IMR-90 (cell line): Measurements from ENCODE around the gene DNMT3A. TPM values are rescaled to one million over a fixed set of nuclear protein-coding genes. Genes with fewer than 3 reads are reported as not detected.
"Not testable (repeated sequence)": the region's sequence is repeated elsewhere in the genome, so short reads cannot be mapped to it uniquely, and the experiment has no call there.

Source experiments
- ATAC-seq: fragments of 200-7000 bp; cut with Tn5 transposase; 2 replicates; pipeline ENCODE4 v1.9.1; 2020; ENCODE audit warnings: low read depth, mild to moderate bottlenecking, moderate library complexity
- BruUV-seq: library from RNA; stranded (reverse); fragments of 400-500 nt; replicated peaks from 2 replicates; lab custom pipeline; 2021; lab: Mats Ljungman, UMichigan
- CTCF ChIA-PET: fragments of 300-600 bp; formaldehyde crosslinking; extraction: SDS; loops from one replicate; lab custom pipeline; 2021; ENCODE audit warnings: antibody characterized with exemption; lab: Yijun Ruan, JAX
- POLR2A ChIA-PET: fragments of 300-600 bp; sonication (Branson Sonifier 250); formaldehyde crosslinking; loops from one replicate; lab custom pipeline; 2022; ENCODE audit warnings: antibody characterized with exemption; ENCODE audit not compliant: unreplicated experiment; lab: Charles Lee
- DNase-seq: peaks from one replicate; pipeline ENCODE4 v3.0.0; 2013
- H2AFZ ChIP-seq: replicated peaks from 2 replicates; pipeline ENCODE3; 2013; ENCODE audit warnings: low read length, mild to moderate bottlenecking; ENCODE audit not compliant: poor library complexity
- H2AK5ac ChIP-seq: 2 replicates; pipeline ENCODE4 v1.6.1; 2013; ENCODE audit warnings: low read depth, low read length, inconsistent platforms
- H2AK9ac ChIP-seq: replicated peaks from 2 replicates; pipeline ENCODE3; 2013; ENCODE audit warnings: mild to moderate bottlenecking, low read depth, low read length, moderate library complexity; ENCODE audit not compliant: poor library complexity
- H2BK120ac ChIP-seq: 2 replicates; pipeline ENCODE4 v1.6.1; 2013; ENCODE audit warnings: low read depth, low read length, inconsistent platforms
- H2BK15ac ChIP-seq: 3 replicates; pipeline ENCODE4 v1.6.1; 2013; ENCODE audit warnings: low read depth, low read length, inconsistent platforms
- H2BK20ac ChIP-seq: 2 replicates; pipeline ENCODE4 v1.6.1; 2013; ENCODE audit warnings: low read depth, mild to moderate bottlenecking, inconsistent platforms, low read length, moderate library complexity
- H2BK5ac ChIP-seq: 2 replicates; pipeline ENCODE4 v1.6.1; 2013; ENCODE audit warnings: mild to moderate bottlenecking, low read depth, low read length, inconsistent platforms; ENCODE audit not compliant: poor library complexity, severe bottlenecking
- H3K14ac ChIP-seq: replicated peaks from 2 replicates; pipeline ENCODE4 v1.6.1; 2013; ENCODE audit warnings: low read depth, low read length, inconsistent platforms
- H3K18ac ChIP-seq: 2 replicates; pipeline ENCODE4 v1.6.1; 2013; ENCODE audit warnings: low read depth, low read length, control low read depth
- H3K23ac ChIP-seq: 2 replicates; pipeline ENCODE4 v1.6.1; 2013; ENCODE audit warnings: low read depth, low read length, inconsistent platforms
- H3K27ac ChIP-seq: 2 replicates; pipeline ENCODE4 v1.5.1; 2013; ENCODE audit warnings: mild to moderate bottlenecking, control low read depth, low read length; ENCODE audit not compliant: insufficient read depth
- H3K27me3 ChIP-seq: 2 replicates; pipeline ENCODE4 v1.6.1; 2013; ENCODE audit warnings: low read length; ENCODE audit not compliant: control insufficient read depth, insufficient read depth
- H3K36me3 ChIP-seq: 2 replicates; pipeline ENCODE4 v1.6.1; 2013; ENCODE audit warnings: low read length, mixed read lengths; ENCODE audit not compliant: control insufficient read depth, insufficient read depth
- H3K4ac ChIP-seq: 2 replicates; pipeline ENCODE4 v1.6.1; 2013; ENCODE audit warnings: low read depth, low read length, inconsistent platforms
- H3K4me1 ChIP-seq: 2 replicates; pipeline ENCODE4 v1.6.1; 2013; ENCODE audit warnings: low read length, mixed read lengths; ENCODE audit not compliant: control insufficient read depth, insufficient read depth
- H3K4me2 ChIP-seq: 2 replicates; pipeline ENCODE4 v1.6.1; 2013; ENCODE audit warnings: low read depth, mild to moderate bottlenecking, control low read depth, low read length, moderate library complexity
- H3K4me3 ChIP-seq: 2 replicates; pipeline ENCODE4 v1.5.1; 2013; ENCODE audit warnings: low read depth, mild to moderate bottlenecking, control low read depth, low read length, moderate library complexity; ENCODE audit not compliant: insufficient read depth
- H3K56ac ChIP-seq: 2 replicates; pipeline ENCODE4 v1.6.1; 2013; ENCODE audit warnings: low read length, inconsistent platforms; ENCODE audit not compliant: insufficient read depth; ENCODE audit errors: extremely low read depth
- H3K79me1 ChIP-seq, 2 experiments: 2 replicates each; pipeline ENCODE4 v1.6.1; 2013; ENCODE audit warnings: low read length in 2 of 2, inconsistent platforms in 1 of 2, low read depth in 1 of 2
- H3K9ac ChIP-seq: 2 replicates; pipeline ENCODE4 v1.6.1; 2013; ENCODE audit warnings: low read depth, low read length, control low read depth
- H3K9me1 ChIP-seq: 2 replicates; pipeline ENCODE4 v1.6.1; 2013; ENCODE audit warnings: low read length, inconsistent platforms; ENCODE audit not compliant: insufficient read depth
- H3K9me3 ChIP-seq: 2 replicates; pipeline ENCODE4 v1.6.1; 2013; ENCODE audit warnings: low read length; ENCODE audit not compliant: control insufficient read depth, insufficient read depth
- H4K20me1 ChIP-seq: 2 replicates; pipeline ENCODE4 v1.6.1; 2013; ENCODE audit warnings: low read length, inconsistent platforms; ENCODE audit not compliant: insufficient read depth
- H4K5ac ChIP-seq: 2 replicates; pipeline ENCODE4 v1.6.1; 2013; ENCODE audit warnings: mild to moderate bottlenecking, low read depth, low read length, control low read depth
- H4K8ac ChIP-seq, 2 experiments: 2 replicates each; pipeline ENCODE4 v1.6.1; 2013; ENCODE audit warnings: low read depth in 2 of 2, low read length in 2 of 2, control low read depth in 1 of 2, inconsistent platforms in 1 of 2
- H4K91ac ChIP-seq: 2 replicates; pipeline ENCODE4 v1.6.1; 2013; ENCODE audit warnings: low read depth, low read length, inconsistent platforms; ENCODE audit not compliant: insufficient read depth
- WGBS, 2 experiments: methylation state at CpG; one replicate each; pipeline versions ENCODE4 v1.1.5 to v1.1.7; 2013; ENCODE audit warnings: missing lambda C conversion rate in 2 of 2; ENCODE audit not compliant: insufficient read length in 1 of 2; ENCODE audit errors: extremely low coverage in 2 of 2; 5-methylcytosine and 5-hydroxymethylcytosine counted together
- dilution Hi-C: fragments of 300-500 bp; cut with HindIII; formaldehyde crosslinking; loops from one replicate; pipeline ENCODE4 v1.14.3; 2018; ENCODE audit warnings: low sequenced_read_pairs; ENCODE audit not compliant: unreplicated experiment
- in situ Hi-C: fragments of 300-500 bp; cut with MboI; formaldehyde crosslinking; loops from 3 replicates; pipeline ENCODE4 v1.14.3; 2019; ENCODE audit warnings: low sequenced_read_pairs, inconsistent platforms, mixed read lengths
- intact Hi-C: fragments of 100-400 bp; cut with micrococcal nuclease; formaldehyde crosslinking; loops from 2 replicates; pipeline ENCODE4 v1.10.0; 2022
- polyA plus RNA-seq, 3 experiments: library from polyadenylated mRNA; depleted of rRNA; stranded (reverse); fragments of >200 nt; gene quantifications; 2 replicates each; pipeline ENCODE4 v1.2.3, GENCODE V29; 2012; ENCODE audit warnings: low replicate concordance in 1 of 3
- total RNA-seq: library from RNA; depleted of rRNA; stranded (reverse); fragments of >200 nt; gene quantifications from 2 replicates; pipeline ENCODE4 v1.2.3, GENCODE V29; 2012

DNMT3A gene
- total and polyA plus RNA-seq, 2 of the 4 experiments (the other 2 are of a cell fraction): 4.4 to 9.7 TPM

GRCh38 chr2:25210923-25211322 lies 130.8 kb downstream of the DNMT3A start:
- H3K4me3 ChIP-seq, H3K27ac ChIP-seq, H3K4me1 ChIP-seq, H3K23ac ChIP-seq, H3K9me1 ChIP-seq, H3K9me3 ChIP-seq, H2AFZ ChIP-seq, H2AK9ac ChIP-seq, BruUV-seq, H4K8ac ChIP-seq, DNase-seq, H3K14ac ChIP-seq, H3K79me1 ChIP-seq, H4K20me1 ChIP-seq, POLR2A ChIA-PET, H3K18ac ChIP-seq, intact Hi-C loops, H2BK20ac ChIP-seq, H2BK15ac ChIP-seq, in situ Hi-C loops, H3K36me3 ChIP-seq, H3K4me2 ChIP-seq, ATAC-seq, H3K27me3 ChIP-seq, H2BK5ac ChIP-seq, H4K5ac ChIP-seq, H3K4ac ChIP-seq, H2BK120ac ChIP-seq, H3K9ac ChIP-seq, dilution Hi-C loops, H2AK5ac ChIP-seq, H4K91ac ChIP-seq, H3K56ac ChIP-seq: not testable (repeated sequence)
- WGBS, 2 experiments: no CpG with 5 or more reads among the region's 6 CpGs
- CTCF ChIA-PET: interaction anchor here (0.6 to 0.7 kb wide), 2 partner anchors 196 to 1542 kb away, joined by 4 to 5 read pairs; no protein-coding TSS in a partner anchor
